Liver (tissue), 9 donors: ENCODE data around the gene ZNF628. TPM values are rescaled to one million over a fixed set of nuclear protein-coding genes. Genes with fewer than 3 reads are reported as not detected.

Source experiments
- DNase-seq: peaks from one replicate; pipeline ENCODE4 v3.0.0-alpha.2; 2017; ENCODE audit warnings: low spot score
- H3K27ac ChIP-seq, 2 donors: one replicate each; pipeline ENCODE4 v1.7.0; 2013; ENCODE audit warnings: inconsistent platforms in 2 of 2, low read length in 2 of 2, control low read depth in 1 of 2, low read depth in 1 of 2, mild to moderate bottlenecking in 1 of 2
- H3K27me3 ChIP-seq, 4 donors: one replicate each; pipeline versions ENCODE4 v1.6.1 to v1.7.0; 2013; ENCODE audit warnings: low read length in 3 of 4, inconsistent platforms in 1 of 4, mild to moderate bottlenecking in 1 of 4, moderate library complexity in 1 of 4; ENCODE audit not compliant: control insufficient read depth in 4 of 4, insufficient read depth in 4 of 4
- H3K36me3 ChIP-seq, 4 donors: one replicate each; pipeline versions ENCODE4 v1.6.1 to v1.7.0; 2013; ENCODE audit warnings: low read length in 3 of 4, mild to moderate bottlenecking in 3 of 4, low read depth in 1 of 4, moderate library complexity in 1 of 4; ENCODE audit not compliant: control insufficient read depth in 4 of 4, insufficient read depth in 3 of 4
- H3K4me1 ChIP-seq, 4 donors: one replicate each; pipeline versions ENCODE4 v1.6.1 to v1.7.0; 2013; ENCODE audit warnings: low read length in 3 of 4, mild to moderate bottlenecking in 3 of 4, moderate library complexity in 1 of 4; ENCODE audit not compliant: control insufficient read depth in 4 of 4, insufficient read depth in 4 of 4
- H3K4me3 ChIP-seq, 3 donors: one replicate each; pipeline versions ENCODE4 v1.6.1 to v1.7.0; 2013; ENCODE audit warnings: low read length in 3 of 3, control low read depth in 1 of 3, low read depth in 1 of 3, mild to moderate bottlenecking in 1 of 3
- H3K9ac ChIP-seq, 2 donors: one replicate each; pipeline ENCODE4 v1.7.0; 2013; ENCODE audit warnings: low read length in 2 of 2, mild to moderate bottlenecking in 2 of 2, moderate library complexity in 2 of 2, control low read depth in 1 of 2, low read depth in 1 of 2
- H3K9me3 ChIP-seq, 4 donors: one replicate each; pipeline versions ENCODE4 v1.6.1 to v1.7.0; 2013; ENCODE audit warnings: low read length in 3 of 4; ENCODE audit not compliant: control insufficient read depth in 4 of 4
- EGR1 ChIP-seq, 2 donors: IDR thresholded peaks; 2 replicates each; pipeline ENCODE4 v1.6.1; 2016 to 2018; ENCODE audit warnings: antibody characterized with exemption in 2 of 2, low read depth in 2 of 2
- FOXA1 ChIP-seq: IDR thresholded peaks from 2 replicates; pipeline ENCODE4 v1.6.1; 2016; ENCODE audit warnings: antibody characterized with exemption
- FOXA2 ChIP-seq: IDR thresholded peaks from 2 replicates; pipeline ENCODE4 v1.6.1; 2016; ENCODE audit warnings: antibody characterized with exemption
- GABPA ChIP-seq, 2 donors: IDR thresholded peaks in 1 of 2; conservative IDR thresholded peaks in 1 of 2; 2 replicates each; pipeline ENCODE4 v1.6.1; 2016; ENCODE audit warnings: antibody characterized with exemption in 2 of 2, mild to moderate bottlenecking in 1 of 2, moderate library complexity in 1 of 2
- HNF4A ChIP-seq, 2 donors: conservative IDR thresholded peaks; 2 replicates each; pipeline ENCODE4 v1.6.1; 2016; ENCODE audit warnings: antibody characterized with exemption in 2 of 2, mild to moderate bottlenecking in 2 of 2
- HNF4G ChIP-seq: IDR thresholded peaks from 2 replicates; pipeline ENCODE4 v1.6.1; 2016; ENCODE audit warnings: antibody characterized with exemption
- JUND ChIP-seq, 2 donors: IDR thresholded peaks; 2 replicates each; pipeline ENCODE4 v1.6.1; 2016; ENCODE audit warnings: antibody characterized with exemption in 2 of 2
- NR2F2 ChIP-seq: IDR thresholded peaks from 2 replicates; pipeline ENCODE4 v1.6.1; 2016; ENCODE audit warnings: antibody characterized with exemption
- RAD21 ChIP-seq, 2 donors: IDR thresholded peaks; 2 replicates each; pipeline ENCODE4 v1.6.1; 2016; ENCODE audit warnings: antibody characterized with exemption in 2 of 2, mild to moderate bottlenecking in 2 of 2
- RXRA ChIP-seq, 2 donors: IDR thresholded peaks; 2 replicates each; pipeline ENCODE4 v1.6.1; 2017 to 2018; ENCODE audit warnings: antibody characterized with exemption in 2 of 2, mild to moderate bottlenecking in 1 of 2
- SP1 ChIP-seq: IDR thresholded peaks from 2 replicates; pipeline ENCODE4 v1.6.1; 2018; ENCODE audit warnings: antibody characterized with exemption, mild to moderate bottlenecking
- TAF1 ChIP-seq: conservative IDR thresholded peaks from 2 replicates; pipeline ENCODE4 v1.6.1; 2016; ENCODE audit warnings: antibody characterized with exemption, mild to moderate bottlenecking
- YY1 ChIP-seq: IDR thresholded peaks from 2 replicates; pipeline ENCODE4 v1.6.1; 2016; ENCODE audit warnings: antibody characterized with exemption, mild to moderate bottlenecking
- WGBS: extraction: QIAGEN DNeasy Blood & Tissue Kit; methylation state at CpG from one replicate; pipeline ENCODE4 v1.1.7; 2013; 5-methylcytosine and 5-hydroxymethylcytosine counted together
- polyA plus RNA-seq, 2 donors: library from polyadenylated mRNA; stranded (reverse) in 1 of 2; unstranded in 1 of 2; fragments of 200-250 nt in 1 of 2; fragments of >200 nt in 1 of 2; fragmentation: Nextera tagmentation in 1 of 2; extraction: Ambion mirVana in 1 of 2; gene quantifications; one replicate each; pipeline versions ENCODE4 v1.2.1 to v1.2.3, GENCODE V29; 2013 to 2015
- total RNA-seq, 2 donors: library from RNA; depleted of rRNA; stranded (reverse); fragments of >200 nt; gene quantifications; one replicate each; pipeline ENCODE4 v1.2.3, GENCODE V29; 2014
- TF ChIP-seq, protein P1 (sequence below): IDR thresholded peaks from 2 replicates; pipeline ENCODE4 v1.6.1; 2016; ENCODE audit warnings: antibody characterized with exemption, mild to moderate bottlenecking
- TF ChIP-seq, protein P2 (sequence below): IDR thresholded peaks from 2 replicates; pipeline ENCODE4 v1.6.1; 2016; ENCODE audit warnings: antibody characterized with exemption
- TF ChIP-seq, protein P3 (sequence below): IDR thresholded peaks from 2 replicates; pipeline ENCODE4 v1.6.1; 2016; ENCODE audit warnings: antibody characterized with exemption
- TF ChIP-seq, protein P4 (sequence below): fragments of 150-350 bp; IDR thresholded peaks from 2 replicates; pipeline ENCODE4 v1.5.1; 2017; ENCODE audit warnings: improper control_type of control experiment, low read depth, low read length; ENCODE audit not compliant: missing input control
- TF ChIP-seq, protein P5 (sequence below): IDR thresholded peaks from 2 replicates; pipeline ENCODE4 v1.6.1; 2016; ENCODE audit warnings: antibody characterized with exemption
- donor health status: healthy.
- donor health status: healthy.
- donor health status: healthy.
- donor health status: healthy.
- donor health status: healthy.

The ZNF628 gene
- total and polyA plus RNA-seq, 4 donors, result 0.99 to 4.4 (median 1.5) TPM

DNA sequence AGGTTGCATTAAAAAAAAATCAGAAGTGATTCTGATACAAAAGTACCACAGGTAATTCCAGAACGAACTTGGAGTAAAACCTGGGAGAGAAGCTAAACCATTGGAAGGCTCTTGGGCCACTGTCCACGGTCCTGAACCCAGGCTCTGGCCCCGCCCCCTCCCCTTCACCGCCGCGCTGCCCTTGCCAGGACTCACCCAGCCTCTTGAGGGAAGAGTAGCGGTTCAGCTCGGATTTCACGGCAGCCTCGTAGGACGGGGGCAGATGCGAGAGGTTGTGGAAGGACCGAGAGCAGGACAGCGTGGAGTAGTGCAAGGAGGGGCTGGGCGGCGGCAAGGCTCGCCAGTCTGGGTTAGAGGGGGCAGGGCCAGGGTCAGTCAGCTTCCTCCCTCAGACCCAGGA is 39.0 kb upstream of the ZNF628 start:
- peak; percentile 78 for DNase-seq
- TF ChIP-seq NR2F2, result no peak
- no peak for TF ChIP-seq TAF1
- no peak for TF ChIP-seq HNF4G
- TF ChIP-seq, protein P1, sequence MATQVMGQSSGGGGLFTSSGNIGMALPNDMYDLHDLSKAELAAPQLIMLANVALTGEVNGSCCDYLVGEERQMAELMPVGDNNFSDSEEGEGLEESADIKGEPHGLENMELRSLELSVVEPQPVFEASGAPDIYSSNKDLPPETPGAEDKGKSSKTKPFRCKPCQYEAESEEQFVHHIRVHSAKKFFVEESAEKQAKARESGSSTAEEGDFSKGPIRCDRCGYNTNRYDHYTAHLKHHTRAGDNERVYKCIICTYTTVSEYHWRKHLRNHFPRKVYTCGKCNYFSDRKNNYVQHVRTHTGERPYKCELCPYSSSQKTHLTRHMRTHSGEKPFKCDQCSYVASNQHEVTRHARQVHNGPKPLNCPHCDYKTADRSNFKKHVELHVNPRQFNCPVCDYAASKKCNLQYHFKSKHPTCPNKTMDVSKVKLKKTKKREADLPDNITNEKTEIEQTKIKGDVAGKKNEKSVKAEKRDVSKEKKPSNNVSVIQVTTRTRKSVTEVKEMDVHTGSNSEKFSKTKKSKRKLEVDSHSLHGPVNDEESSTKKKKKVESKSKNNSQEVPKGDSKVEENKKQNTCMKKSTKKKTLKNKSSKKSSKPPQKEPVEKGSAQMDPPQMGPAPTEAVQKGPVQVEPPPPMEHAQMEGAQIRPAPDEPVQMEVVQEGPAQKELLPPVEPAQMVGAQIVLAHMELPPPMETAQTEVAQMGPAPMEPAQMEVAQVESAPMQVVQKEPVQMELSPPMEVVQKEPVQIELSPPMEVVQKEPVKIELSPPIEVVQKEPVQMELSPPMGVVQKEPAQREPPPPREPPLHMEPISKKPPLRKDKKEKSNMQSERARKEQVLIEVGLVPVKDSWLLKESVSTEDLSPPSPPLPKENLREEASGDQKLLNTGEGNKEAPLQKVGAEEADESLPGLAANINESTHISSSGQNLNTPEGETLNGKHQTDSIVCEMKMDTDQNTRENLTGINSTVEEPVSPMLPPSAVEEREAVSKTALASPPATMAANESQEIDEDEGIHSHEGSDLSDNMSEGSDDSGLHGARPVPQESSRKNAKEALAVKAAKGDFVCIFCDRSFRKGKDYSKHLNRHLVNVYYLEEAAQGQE, result peak; percentile 99
- TF ChIP-seq HNF4A (conservative IDR thresholded peaks at IDR 0.05), result no peak
- no peaks in the 10 kb centered on the region for H3K36me3 ChIP-seq
- no peak overlapping the region for H3K9ac ChIP-seq
- H3K9me3 ChIP-seq, result peaks cover 0 to 2% (median 1%) of the 10 kb centered on the region in 4 donors
- peaks cover 10 to 19% (median 13%) of the 10 kb centered on the region in 4 donors for H3K27me3 ChIP-seq
- H3K27ac ChIP-seq, result no peak overlapping the region
- H3K4me3 ChIP-seq, result no peak overlapping the region
- 5% methylated on average over 17 of the region's 17 CpGs for WGBS
- peaks cover 0 to 3% (median 1%) of the 10 kb centered on the region in 4 donors for H3K4me1 ChIP-seq

DNA sequence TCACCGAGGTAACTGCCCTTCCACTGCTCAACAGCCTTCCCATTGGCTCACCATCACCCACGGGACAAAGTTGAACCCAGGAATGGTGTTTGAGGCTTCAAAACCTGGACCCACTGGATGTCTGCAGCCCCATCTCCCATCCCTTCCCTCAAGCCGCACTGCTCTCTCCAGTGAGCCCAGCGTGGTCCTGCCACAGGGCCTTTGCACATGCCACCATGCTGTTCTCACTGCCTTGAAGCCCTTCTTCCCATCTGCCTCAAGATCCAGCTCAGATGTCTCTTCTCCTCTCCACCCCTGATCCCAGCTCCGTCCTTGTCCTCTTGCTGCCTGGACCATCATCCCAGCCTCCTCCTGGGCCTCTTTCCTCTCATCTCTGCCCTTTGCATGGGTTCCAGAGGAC is 37.4 kb upstream of the ZNF628 start:
- H3K9me3 ChIP-seq, result peaks cover 0 to 2% (median 1%) of the 10 kb centered on the region in 4 donors
- TF ChIP-seq RAD21 (IDR thresholded peaks at IDR 0.05), result no peak
- no peak for TF ChIP-seq RXRA (IDR thresholded peaks at IDR 0.05)
- TF ChIP-seq GABPA (IDR thresholded peaks at IDR 0.05 in 1 of 2, conservative IDR thresholded peaks at IDR 0.05 in 1 of 2), result no peak
- no peak for TF ChIP-seq TAF1
- no peak for TF ChIP-seq JUND (IDR thresholded peaks at IDR 0.05)
- TF ChIP-seq, protein P2, sequence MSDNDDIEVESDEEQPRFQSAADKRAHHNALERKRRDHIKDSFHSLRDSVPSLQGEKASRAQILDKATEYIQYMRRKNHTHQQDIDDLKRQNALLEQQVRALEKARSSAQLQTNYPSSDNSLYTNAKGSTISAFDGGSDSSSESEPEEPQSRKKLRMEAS, result no peak
- no peak for TF ChIP-seq SP1
- no peak for TF ChIP-seq HNF4A (conservative IDR thresholded peaks at IDR 0.05)
- no peak for TF ChIP-seq FOXA2
- no peak for TF ChIP-seq NR2F2
- TF ChIP-seq, protein P3, sequence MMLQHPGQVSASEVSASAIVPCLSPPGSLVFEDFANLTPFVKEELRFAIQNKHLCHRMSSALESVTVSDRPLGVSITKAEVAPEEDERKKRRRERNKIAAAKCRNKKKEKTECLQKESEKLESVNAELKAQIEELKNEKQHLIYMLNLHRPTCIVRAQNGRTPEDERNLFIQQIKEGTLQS, result no peak
- TF ChIP-seq EGR1 (IDR thresholded peaks at IDR 0.05; ENCODE audit: low read depth in 2 of 2), result no peak
- TF ChIP-seq, protein P1, result no peak
- TF ChIP-seq YY1, result no peak
- TF ChIP-seq, protein P4, sequence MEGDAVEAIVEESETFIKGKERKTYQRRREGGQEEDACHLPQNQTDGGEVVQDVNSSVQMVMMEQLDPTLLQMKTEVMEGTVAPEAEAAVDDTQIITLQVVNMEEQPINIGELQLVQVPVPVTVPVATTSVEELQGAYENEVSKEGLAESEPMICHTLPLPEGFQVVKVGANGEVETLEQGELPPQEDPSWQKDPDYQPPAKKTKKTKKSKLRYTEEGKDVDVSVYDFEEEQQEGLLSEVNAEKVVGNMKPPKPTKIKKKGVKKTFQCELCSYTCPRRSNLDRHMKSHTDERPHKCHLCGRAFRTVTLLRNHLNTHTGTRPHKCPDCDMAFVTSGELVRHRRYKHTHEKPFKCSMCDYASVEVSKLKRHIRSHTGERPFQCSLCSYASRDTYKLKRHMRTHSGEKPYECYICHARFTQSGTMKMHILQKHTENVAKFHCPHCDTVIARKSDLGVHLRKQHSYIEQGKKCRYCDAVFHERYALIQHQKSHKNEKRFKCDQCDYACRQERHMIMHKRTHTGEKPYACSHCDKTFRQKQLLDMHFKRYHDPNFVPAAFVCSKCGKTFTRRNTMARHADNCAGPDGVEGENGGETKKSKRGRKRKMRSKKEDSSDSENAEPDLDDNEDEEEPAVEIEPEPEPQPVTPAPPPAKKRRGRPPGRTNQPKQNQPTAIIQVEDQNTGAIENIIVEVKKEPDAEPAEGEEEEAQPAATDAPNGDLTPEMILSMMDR, result no peak
- TF ChIP-seq HNF4G, result no peak
- no peak for TF ChIP-seq FOXA1
- TF ChIP-seq, protein P5, sequence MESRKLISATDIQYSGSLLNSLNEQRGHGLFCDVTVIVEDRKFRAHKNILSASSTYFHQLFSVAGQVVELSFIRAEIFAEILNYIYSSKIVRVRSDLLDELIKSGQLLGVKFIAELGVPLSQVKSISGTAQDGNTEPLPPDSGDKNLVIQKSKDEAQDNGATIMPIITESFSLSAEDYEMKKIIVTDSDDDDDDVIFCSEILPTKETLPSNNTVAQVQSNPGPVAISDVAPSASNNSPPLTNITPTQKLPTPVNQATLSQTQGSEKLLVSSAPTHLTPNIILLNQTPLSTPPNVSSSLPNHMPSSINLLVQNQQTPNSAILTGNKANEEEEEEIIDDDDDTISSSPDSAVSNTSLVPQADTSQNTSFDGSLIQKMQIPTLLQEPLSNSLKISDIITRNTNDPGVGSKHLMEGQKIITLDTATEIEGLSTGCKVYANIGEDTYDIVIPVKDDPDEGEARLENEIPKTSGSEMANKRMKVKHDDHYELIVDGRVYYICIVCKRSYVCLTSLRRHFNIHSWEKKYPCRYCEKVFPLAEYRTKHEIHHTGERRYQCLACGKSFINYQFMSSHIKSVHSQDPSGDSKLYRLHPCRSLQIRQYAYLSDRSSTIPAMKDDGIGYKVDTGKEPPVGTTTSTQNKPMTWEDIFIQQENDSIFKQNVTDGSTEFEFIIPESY, result no peak
- no peaks in the 10 kb centered on the region for H3K36me3 ChIP-seq
- H3K9ac ChIP-seq, result no peak overlapping the region
- H3K27ac ChIP-seq, result no peak overlapping the region
- WGBS, result 66% methylated on average over 5 of the region's 5 CpGs
- DNase-seq, result peak; percentile 29
- peaks cover 0 to 3% (median 1%) of the 10 kb centered on the region in 4 donors for H3K4me1 ChIP-seq
- no peak overlapping the region for H3K4me3 ChIP-seq
- H3K27me3 ChIP-seq, result peaks cover 6 to 19% (median 11%) of the 10 kb centered on the region in 4 donors
